Stimulated activated CD4-positive, alpha-beta T cell treated with anti-CD3 and anti-CD28 coated beads, Interleukin-12 subunit alpha, Interleukin-12 subunit beta, amount 100 ng/mL, for 24 hours (primary cell): Measurements from ENCODE around the gene QSOX2.

Source experiments
- DNase-seq, 2 experiments: peaks; one replicate each; pipeline ENCODE4 v3.0.0-alpha.2; 2020; ENCODE audit warnings: low read depth in 2 of 2

Gene QSOX2

DNA sequence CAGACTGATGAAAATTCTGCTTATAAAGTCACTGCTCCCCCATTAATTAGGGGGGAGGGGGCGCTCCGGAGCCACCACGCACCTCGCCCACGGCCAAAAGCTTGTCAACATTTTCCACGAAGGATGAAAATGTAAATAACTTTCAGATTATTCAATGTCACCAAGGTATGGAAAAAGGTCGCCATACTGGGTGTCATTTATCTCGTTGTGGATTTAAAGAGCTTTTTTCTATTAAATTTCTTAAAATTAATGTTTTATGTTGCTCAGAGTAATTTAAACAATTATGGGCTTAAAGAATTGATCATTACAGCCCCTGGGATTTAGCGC lies 53.7 kb downstream of the QSOX2 start:
- DNase-seq = no peak

DNA sequence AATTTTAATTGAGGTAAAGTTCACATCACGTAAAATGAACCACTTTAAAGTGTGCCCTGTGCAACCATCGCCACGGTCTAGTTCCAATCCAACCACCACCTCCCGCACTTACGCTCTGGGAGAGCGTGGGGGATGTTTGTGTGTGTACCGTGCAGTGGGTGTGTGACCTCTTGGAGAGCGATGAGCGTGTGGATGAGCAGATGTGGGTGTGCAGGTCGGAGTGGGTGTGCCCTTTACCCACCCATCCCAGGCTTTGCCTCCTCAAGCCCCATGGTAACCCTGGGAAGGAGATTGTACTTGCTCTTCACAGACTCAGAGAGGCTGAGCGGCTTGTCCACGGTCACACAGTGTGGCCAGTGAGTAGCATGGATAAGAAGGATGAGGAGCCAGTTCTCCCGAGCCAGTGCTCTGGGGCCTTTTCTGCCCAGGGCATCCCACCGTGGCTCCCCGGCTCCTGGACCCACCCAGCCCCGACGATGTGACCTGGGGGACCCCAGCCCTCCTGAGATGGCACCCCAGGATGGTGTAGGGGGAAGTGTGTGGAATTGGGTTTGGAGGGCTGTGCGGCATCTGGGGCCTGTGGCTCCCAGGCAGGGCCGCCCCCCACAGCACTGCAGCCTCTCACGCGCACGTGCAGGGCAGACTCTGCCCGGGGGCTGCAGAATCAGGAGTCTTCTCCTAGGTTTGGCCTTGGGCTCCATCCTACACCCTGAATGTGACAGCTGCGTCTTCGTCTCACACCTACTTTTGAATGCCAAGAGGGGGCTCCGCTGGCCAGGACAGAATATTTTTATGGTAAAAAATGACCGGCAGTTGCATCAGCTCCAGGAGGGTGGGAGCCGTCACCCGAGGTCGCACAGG lies 54.3 kb downstream of the QSOX2 start:
- no peak for DNase-seq

DNA sequence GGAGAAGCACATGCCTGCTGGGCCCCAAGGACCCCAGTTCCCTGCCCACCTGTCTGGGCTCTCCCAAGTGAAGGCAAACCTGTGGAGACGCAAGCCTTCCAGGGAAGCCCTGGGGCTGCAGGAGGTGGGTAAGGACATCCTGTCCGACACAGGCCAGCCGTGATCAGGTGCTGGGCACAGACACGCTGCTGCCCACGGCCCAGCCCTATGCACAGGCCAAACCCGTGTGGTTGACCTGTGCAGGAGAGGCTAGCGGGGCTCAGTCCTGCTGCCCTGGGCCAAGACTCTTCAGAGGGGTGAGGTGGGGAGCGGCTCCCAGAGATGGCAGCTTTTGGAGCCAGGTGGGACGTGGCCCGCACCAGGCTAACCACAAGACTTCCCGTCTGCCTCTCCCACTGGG lies 55.0 kb downstream of the QSOX2 start:
- DNase-seq = no peak

DNA sequence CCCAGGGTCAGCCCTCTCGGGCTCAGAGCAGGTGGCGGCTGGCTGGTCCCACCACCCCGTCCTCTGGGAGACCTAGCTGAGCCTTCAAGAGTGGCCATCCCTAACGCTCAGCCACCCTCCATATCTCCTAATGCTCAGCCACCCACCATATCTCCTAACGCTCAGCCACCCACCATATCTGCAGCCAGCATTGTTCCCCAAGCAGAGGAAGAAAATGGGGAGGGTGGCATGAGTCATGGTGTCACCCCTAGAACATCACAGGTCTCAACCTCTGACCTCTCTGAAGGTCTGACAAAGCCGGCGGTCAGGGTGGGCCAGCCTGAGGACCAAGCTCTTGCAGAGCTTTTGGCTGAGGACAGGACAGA lies 55.4 kb downstream of the QSOX2 start:
- no peak for DNase-seq

DNA sequence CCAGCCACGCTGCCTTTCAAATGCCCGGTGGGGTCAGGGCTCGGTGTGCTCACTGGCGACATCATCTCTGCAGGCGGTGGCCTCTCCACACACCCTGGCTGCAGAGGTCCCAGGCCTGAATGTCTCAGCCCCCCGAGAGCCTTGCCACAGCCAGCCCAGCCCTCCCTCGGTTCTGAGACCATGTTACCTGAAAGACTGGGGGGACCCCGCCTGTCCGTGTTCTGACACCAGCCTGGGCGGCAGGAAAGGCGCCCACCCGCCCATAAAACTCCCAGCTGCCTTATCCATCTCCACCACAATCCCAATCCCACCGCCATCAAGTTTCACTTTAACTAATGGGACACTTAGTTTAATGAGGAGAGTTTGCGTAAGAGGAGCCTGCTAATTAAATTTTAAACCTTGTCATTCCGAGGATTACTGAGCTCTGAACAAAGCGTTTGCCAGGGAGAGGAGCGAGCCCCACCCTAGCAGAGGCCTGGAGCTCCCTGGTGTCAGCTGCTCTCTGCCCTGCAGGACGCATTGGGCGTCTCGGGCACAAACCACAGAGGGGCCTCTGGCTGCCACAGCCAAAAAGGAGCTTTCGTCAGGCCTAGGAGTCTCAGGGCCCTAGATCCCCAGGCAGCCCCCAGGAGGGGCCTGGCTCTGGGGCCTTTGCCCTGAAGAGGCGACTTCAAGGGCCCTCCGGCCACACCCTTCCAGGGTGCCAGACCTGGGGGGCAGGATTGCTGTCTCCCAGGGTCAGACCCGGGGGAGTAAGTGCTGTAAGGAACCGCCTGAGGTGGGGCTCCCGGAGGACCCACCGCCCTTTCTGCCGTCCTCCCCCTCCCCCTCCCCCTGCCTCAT lies 56.0 kb downstream of the QSOX2 start:
- DNase-seq = no peak

DNA sequence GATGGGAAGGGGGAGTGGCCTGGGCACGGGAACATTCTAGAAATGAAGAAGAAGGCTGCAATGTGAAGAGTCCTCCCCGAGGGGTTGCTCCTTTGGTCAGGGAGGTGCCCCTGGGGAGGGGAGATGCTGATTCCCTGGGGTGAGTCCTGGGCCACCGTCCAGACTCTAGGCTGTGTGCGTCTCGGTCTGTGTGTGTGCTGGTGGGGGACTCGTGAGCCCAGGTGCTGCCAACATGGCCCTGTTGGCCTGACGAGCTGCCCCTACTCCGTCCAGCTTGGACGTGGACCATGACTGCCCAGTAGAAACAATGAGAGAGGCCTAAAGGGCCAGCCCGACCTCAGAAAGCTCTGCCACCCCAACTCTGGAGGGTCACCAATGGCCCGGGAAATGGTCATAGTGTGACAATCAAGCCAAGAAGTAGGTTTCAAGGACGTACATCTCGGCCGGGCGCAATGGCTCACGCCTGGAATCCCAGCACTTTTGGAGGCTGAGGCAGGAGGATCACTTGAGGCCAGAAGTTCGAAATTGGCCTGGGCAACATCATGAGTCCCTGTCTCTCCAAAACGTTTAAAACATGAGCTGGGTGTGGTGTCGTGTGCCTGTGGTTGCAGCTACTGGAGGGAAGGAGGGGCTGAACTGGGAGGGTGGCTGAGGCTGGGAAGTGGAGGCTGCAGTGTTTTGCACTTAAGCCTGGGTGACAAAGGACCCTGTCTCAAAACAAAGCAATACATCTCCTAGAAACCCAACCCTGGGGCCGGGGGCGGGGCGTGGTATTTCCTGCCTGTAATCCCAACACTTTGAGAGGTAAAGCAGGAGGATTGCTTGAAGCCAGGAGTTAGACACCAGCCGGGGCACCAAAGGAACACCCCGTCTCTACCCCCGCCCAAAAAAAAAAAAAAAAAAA lies 57.7 kb downstream of the QSOX2 start:
- no peak for DNase-seq

DNA sequence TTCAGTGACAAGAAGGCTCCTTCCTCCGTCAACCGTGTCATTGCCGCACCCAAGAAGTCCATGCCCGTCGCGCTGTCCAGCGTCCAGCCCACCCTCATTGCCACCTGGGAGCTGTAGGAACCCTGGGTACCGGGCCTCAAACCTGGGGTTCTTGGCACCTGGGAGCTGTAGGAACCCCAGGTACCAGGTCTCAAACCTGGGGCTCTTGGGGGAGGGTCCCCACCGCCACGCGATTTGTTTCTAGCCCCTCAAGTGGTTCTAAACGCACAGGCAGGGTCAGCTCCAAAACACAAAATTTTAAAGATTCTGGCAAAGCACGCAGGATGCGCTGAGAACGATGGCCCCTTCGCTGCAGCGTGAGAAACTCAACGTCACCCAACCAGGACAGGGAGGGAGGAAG lies 58.4 kb downstream of the QSOX2 start:
- no peak for DNase-seq

DNA sequence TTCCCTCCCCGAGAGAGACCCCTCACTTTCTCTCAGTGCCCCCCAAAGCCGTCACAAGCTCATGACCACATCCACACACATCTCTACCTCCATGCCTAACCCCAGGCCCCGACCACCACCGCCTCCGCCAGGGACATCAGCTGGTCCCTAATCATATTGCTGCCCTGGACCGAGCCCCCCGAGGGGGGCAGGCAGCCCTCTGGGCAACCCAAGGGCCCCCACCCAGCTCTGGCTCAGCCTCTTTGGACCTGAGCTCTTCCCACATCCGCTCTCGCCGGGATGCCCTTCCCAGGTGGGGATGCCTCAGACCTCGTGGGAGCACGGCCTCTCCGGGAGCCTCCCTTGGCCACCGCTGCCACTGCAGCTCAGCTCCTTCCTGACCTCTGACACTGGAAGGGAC lies 59.2 kb downstream of the QSOX2 start:
- no peak for DNase-seq

DNA sequence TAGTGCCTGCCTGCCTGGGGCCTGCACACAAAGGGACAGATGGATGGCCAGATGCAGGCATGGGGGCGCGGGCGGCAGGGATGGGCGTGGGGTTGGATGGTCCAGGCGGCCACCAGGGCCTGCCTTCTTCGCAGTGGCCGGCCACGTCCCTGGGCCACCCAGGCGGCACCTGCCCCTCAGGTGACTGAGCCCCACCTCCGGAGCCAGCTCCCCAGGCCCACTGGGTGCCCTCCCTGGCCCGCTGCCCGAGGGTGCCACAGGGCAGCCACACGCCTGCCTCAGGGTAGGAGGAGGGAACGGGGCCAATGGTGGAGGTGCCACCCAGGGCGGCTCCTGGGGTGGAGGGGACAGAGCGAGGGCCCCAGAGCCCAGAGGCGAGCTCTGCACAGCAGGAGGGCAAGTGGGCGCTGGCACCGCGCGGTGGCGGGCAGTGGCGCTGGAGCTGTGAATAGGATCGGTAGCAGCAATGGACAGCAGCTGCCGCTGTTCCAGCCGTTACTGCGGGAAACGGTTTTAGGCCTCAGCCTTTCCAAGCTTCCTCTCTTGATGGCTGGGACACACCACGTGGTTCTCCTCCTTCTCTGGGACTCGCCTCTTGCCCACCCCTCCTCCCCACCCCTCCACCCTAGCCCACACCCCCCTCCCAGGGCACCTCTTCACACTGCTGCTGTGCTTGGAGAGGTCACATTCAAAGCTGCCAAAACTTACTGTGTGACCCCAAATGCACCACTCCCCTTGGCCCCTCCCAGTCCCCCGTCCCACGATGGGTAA lies 59.8 kb downstream of the QSOX2 start:
- no peak for DNase-seq

DNA sequence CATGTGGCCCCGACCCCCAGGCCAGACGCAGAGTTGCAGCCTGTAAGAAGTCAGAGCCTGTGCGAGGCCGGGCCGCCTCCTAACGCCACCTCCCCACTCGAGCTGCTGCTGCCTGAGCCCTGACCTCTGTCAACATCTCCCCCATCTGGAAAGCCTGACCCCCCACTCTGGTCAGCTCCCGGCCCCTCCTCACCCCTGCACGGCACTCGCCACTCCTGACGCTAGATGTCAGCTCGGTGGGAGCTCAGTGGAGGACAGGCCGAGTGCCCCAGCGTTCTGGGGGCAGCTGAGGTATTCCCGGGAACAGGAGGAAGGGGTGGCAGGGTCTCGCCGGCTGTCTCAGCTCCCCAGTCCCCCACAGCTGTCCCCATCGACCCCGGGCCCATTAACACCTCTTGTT lies 60.5 kb downstream of the QSOX2 start:
- no peak for DNase-seq

DNA sequence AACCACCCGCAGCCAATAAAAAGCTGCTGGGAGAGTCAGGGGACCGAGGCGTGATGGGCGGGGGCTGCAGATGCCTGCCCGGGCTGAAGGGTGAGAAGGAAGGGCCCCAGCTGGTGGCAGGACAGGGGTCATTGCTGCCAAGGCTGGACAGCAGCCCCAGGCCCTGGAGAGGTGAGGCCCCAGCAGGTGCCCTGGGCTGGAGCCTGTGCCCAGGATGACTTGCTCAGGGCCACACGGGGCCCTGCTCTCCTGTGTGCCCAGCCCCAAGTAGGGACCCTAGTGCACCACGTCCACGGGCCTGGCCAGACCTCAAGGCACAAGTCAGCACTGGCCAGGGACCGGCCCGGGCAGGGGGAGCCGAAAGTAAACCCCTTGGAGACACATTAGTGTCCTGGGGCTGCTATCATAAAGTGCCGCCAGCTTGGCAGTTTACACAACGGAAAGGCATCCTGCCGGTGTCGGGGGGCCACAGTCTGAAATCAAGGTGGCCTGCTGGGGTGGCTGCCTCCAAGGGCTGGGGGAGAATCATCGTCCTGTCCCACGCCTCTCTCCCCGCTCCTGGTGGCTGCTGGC lies 62.7 kb downstream of the QSOX2 start:
- no peak for DNase-seq

DNA sequence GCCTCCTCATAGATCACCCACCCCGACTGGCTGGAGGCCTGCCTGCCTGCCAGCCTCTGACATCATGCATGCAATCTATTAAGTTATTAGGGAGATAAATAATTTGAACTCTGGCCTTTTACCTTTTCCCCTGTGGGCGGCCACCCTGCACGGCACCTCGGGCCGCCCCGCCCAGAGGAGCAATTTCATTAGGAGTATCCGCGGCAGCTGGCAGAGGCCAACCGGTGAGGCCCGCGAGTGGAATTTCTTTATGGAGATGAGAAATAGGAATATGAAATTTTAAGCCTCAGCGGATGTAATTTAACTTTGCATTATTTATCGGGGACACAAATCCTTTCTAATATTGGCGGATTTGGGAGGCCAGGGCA lies 63.2 kb downstream of the QSOX2 start:
- no peak for DNase-seq

DNA sequence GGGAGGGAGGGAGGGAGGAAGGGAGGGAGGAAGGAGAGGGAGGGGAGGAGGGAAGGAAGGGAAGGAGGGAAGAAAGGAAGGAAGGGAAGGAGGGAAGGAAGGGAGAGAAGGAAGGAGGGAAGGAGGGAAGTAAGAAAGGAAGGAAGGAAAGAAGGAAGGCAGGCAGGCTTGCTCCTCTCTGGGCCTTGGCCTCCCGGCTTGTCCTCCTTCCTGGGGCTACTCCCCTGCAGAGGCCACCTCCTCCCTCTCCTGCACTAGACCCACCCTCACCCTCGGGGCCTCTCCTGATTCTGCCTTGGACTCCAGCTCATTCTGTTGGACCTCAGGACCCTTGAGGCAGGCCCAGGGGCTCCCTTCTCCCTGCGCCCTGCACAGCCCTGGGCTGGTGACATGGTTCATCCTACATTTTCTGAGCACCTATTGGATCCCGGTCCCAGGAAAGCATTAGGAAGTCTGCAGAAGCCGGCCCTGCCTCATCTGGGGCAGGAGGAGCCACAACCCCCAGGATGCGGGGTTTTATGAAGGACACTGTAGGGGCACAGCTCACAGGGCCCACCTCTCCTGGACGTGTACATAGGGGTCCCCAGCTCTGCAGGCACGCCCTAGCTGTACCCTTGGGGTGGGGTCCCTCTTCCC lies 63.7 kb downstream of the QSOX2 start:
- DNase-seq = no peak

DNA sequence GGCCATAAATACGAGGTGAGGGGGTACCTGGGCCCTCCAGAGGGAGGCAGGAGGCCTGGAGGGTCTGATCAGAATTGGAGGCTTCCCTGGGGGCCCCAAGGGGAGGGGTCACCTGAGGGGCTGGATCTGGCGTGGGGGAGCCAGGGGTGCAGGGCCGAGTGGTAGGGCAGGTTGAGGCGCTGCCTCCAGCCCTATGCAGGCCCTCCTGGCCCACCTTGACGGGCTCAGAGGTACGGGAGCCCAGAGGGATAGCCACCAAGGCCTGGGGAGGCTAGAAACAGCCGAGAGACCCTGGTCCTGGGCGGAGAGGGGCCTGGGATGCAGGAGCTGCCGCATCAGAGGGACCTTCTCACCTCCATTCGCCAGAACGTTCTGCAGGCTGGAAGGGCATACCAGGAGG lies 65.0 kb downstream of the QSOX2 start:
- no peak for DNase-seq

DNA sequence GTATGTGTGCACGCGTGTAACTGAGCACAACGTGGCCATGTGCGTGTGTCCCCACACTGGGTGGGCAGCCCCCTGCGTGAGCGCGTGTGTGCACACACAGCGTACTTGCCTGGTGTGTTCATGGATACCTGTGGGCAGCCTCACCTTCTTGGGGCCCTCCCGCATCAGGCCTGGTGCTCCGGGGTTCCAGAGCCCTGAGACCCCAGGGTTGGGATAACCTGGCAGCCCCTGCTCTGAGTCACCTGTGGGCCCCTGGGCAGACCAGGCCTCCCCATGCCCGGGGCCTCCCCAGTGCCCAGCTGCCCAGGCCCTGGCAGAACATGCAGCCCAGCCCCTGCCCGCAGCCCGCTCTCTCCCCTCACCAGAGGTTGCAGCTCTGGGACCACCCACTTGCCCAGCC lies 65.9 kb downstream of the QSOX2 start:
- no peak for DNase-seq

DNA sequence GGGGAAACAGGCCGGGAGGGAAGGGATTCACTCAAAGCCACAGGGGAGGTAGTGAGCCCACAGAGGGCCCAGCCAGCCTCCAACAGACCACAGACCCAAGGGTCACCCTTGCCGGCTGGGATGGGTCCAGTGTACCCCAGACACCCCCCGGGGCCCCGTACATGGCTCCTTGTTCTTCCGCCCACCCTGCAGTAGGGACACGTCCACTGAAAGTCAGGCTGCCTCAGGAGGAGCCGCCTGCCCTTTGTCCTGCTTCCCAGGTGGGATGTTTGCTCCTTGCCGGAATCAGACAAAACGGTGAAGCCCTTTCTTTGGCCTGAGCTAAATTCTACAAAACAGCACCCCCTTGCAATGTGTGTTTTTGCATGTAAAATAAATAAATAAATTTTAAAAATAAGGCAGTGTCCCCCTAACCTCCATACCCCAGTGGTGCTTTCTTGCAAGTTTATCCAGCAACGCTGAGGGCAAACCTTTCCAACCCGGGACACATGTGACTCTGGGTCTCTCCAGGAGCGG lies 66.5 kb downstream of the QSOX2 start:
- DNase-seq = no peak

DNA sequence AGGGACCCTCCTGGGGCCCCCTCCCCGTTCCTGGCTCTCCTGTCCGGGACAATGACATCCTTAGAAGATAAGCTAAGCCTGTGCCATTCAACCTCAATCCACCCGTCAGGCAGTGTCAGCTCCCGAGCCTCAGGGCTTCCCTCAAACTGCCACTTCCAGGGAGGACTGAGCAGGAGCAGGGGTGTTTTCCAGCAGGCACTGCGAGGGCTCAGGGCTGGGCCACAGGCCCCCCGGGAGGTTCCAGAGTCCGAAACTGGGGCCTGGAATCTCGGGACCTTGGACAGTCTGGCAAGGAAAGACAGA lies 66.9 kb downstream of the QSOX2 start:
- no peak for DNase-seq

DNA sequence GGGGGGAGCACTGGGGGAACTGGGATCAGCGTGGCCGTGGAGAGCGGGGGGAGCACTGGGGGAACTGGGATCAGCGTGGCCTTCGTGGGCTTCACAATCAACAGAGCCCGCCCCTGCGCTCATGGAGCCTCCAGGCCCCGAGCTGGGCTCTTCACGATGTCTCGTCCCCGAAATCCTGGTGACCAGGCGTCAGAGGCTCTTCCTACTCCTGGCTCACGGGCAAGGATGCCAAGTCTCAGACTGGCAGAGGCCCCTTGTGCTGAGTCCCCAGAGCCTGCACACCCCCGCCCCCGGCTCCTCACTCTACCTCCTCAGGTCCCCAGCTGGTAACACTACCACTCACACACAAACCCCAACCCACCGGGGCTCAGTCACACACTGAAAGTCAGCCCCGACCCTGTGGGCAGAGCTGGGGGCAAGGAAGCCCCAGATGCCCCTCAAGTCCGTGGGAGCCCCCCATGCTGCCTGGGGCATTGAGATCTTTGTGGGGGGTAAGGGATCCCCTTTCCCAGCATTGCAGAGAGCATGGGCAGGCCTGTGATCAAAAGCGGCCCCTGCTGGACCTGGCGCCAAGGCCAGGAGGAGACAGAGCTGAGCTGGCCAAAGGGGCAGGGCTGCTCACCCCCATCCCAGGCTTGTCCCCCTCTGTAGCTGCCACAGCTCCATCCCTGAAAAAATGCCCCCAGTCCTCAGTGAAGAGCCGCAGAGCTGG lies 67.4 kb downstream of the QSOX2 start:
- DNase-seq = no peak

DNA sequence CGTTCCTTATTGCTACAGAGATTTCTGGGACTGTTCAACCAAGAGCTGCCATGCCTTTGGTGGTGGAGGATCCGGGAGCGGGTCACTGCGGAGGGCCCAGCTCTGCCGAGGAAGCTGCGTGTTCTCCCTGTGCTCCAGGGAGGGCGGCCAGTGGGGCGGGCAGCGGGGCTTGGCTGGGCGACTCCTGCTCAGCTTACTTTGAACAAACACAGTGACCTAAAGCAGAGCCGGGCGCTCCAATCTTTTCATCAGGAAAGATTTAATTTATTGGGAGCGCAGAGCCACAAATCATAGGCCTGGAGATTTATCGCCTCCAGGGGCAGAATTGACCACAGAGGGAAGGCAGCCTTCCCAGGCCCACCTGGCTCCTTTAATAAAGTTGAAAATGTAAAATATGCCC lies 68.4 kb downstream of the QSOX2 start:
- no peak for DNase-seq

DNA sequence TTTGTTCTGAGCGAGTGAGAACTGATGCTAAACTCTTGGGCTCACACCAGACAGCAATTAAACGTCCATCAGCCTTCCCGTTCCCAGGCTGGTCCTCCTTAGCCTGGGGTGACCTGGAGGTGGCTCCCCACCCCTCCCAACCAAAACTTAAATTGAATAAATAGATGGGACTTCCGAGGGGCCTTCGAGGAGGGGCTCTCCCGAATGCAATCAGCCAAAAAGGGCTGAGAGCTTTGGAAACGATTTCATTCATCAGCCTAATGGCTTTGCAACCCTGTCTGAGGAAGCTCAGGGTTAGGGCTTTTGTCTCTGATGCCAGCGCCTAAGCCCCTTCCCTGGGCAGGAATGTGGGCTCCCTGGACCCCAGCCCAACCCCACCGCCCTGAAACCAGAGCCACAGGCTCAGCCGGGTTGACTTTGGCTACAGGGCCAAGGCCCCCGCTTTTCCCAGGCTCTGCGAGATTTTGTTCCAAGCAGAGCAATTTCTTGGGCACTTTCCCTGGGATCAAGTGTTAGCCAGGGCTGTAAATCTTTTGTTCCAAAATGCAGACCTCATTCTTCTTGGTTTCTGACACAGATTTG lies 69.9 kb downstream of the QSOX2 start:
- no peak for DNase-seq
